Subcutaneous adipose tissue (tissue), 4 donors: ENCODE measurements around the gene SINHCAF. TPM values are rescaled to one million over a fixed set of nuclear protein-coding genes. Genes with fewer than 3 reads are reported as not detected.

ENCODE experiments used
- CTCF ChIP-seq: fragments of 450-650 bp; IDR thresholded peaks from one replicate; pipeline ENCODE4 v1.5.1; 2016; ENCODE audit warnings: low read depth, mild to moderate bottlenecking, control low read depth, antibody characterized with exemption, moderate library complexity
- total RNA-seq, 4 donors: library from RNA; depleted of rRNA; stranded (reverse); fragments of >200 nt; gene quantifications; one replicate each; pipeline ENCODE4 v1.1.0, GENCODE V29; 2016

SINHCAF gene
- total RNA-seq, 4 donors from 2014 or later, result 13.2 to 23.6 (median 17.4) TPM

- no peak for TF ChIP-seq CTCF
These were observed 7.2 kb downstream of the SINHCAF start for GRCh38 chr12:31318657-31319269.

- TF ChIP-seq CTCF, result no peak
These were observed 8.2 kb downstream of the SINHCAF start for GRCh38 chr12:31317471-31318395.

- no peak for TF ChIP-seq CTCF
These were observed 9.1 kb downstream of the SINHCAF start for GRCh38 chr12:31316891-31317290.

- no peak for TF ChIP-seq CTCF
These were observed 10.0 kb downstream of the SINHCAF start for GRCh38 chr12:31315784-31316465.

- TF ChIP-seq CTCF, result no peak
These were observed 10.8 kb downstream of the SINHCAF start for GRCh38 chr12:31315044-31315715.

- TF ChIP-seq CTCF, result no peak
These were observed 13.5 kb downstream of the SINHCAF start for GRCh38 chr12:31312431-31312830.
